ENCODE data around the gene AHCYL2. TPM values are rescaled to one million over a fixed set of nuclear protein-coding genes. Genes with fewer than 3 reads are reported as not detected.

Gene AHCYL2
- total and polyA plus RNA-seq, 2 of the 8 experiments (the other 6 are each of a cell fraction or from before 2014, with no cell fraction given): 20.7 to 25.4 TPM

DNA sequence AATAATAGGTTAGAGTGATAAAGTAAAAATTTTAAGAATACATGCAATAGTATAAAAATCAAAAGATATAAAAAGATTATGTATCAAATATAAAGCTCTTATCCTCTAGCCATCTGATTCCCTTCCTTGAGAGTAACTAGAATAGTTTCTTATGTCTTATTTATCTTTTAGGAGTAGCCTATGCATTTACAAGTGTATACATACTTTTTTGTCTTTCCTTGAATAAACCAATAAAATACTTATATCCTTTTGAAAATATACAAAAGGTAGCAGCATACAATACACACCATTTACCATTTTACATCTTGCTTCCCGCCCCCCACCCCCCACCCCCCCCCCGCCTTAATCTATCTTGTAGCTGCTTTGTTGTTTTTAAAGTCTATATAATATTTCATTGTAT lies 31.4 kb downstream of the AHCYL2 start (continued):
- TF ChIP-seq, protein P1, sequence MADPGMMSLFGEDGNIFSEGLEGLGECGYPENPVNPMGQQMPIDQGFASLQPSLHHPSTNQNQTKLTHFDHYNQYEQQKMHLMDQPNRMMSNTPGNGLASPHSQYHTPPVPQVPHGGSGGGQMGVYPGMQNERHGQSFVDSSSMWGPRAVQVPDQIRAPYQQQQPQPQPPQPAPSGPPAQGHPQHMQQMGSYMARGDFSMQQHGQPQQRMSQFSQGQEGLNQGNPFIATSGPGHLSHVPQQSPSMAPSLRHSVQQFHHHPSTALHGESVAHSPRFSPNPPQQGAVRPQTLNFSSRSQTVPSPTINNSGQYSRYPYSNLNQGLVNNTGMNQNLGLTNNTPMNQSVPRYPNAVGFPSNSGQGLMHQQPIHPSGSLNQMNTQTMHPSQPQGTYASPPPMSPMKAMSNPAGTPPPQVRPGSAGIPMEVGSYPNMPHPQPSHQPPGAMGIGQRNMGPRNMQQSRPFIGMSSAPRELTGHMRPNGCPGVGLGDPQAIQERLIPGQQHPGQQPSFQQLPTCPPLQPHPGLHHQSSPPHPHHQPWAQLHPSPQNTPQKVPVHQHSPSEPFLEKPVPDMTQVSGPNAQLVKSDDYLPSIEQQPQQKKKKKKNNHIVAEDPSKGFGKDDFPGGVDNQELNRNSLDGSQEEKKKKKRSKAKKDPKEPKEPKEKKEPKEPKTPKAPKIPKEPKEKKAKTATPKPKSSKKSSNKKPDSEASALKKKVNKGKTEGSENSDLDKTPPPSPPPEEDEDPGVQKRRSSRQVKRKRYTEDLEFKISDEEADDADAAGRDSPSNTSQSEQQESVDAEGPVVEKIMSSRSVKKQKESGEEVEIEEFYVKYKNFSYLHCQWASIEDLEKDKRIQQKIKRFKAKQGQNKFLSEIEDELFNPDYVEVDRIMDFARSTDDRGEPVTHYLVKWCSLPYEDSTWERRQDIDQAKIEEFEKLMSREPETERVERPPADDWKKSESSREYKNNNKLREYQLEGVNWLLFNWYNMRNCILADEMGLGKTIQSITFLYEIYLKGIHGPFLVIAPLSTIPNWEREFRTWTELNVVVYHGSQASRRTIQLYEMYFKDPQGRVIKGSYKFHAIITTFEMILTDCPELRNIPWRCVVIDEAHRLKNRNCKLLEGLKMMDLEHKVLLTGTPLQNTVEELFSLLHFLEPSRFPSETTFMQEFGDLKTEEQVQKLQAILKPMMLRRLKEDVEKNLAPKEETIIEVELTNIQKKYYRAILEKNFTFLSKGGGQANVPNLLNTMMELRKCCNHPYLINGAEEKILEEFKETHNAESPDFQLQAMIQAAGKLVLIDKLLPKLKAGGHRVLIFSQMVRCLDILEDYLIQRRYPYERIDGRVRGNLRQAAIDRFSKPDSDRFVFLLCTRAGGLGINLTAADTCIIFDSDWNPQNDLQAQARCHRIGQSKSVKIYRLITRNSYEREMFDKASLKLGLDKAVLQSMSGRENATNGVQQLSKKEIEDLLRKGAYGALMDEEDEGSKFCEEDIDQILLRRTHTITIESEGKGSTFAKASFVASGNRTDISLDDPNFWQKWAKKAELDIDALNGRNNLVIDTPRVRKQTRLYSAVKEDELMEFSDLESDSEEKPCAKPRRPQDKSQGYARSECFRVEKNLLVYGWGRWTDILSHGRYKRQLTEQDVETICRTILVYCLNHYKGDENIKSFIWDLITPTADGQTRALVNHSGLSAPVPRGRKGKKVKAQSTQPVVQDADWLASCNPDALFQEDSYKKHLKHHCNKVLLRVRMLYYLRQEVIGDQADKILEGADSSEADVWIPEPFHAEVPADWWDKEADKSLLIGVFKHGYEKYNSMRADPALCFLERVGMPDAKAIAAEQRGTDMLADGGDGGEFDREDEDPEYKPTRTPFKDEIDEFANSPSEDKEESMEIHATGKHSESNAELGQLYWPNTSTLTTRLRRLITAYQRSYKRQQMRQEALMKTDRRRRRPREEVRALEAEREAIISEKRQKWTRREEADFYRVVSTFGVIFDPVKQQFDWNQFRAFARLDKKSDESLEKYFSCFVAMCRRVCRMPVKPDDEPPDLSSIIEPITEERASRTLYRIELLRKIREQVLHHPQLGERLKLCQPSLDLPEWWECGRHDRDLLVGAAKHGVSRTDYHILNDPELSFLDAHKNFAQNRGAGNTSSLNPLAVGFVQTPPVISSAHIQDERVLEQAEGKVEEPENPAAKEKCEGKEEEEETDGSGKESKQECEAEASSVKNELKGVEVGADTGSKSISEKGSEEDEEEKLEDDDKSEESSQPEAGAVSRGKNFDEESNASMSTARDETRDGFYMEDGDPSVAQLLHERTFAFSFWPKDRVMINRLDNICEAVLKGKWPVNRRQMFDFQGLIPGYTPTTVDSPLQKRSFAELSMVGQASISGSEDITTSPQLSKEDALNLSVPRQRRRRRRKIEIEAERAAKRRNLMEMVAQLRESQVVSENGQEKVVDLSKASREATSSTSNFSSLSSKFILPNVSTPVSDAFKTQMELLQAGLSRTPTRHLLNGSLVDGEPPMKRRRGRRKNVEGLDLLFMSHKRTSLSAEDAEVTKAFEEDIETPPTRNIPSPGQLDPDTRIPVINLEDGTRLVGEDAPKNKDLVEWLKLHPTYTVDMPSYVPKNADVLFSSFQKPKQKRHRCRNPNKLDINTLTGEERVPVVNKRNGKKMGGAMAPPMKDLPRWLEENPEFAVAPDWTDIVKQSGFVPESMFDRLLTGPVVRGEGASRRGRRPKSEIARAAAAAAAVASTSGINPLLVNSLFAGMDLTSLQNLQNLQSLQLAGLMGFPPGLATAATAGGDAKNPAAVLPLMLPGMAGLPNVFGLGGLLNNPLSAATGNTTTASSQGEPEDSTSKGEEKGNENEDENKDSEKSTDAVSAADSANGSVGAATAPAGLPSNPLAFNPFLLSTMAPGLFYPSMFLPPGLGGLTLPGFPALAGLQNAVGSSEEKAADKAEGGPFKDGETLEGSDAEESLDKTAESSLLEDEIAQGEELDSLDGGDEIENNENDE (IDR thresholded peaks at IDR 0.05; ENCODE audit: insufficient replicate concordance, low read length): no peak
- TF ChIP-seq EGR1 (IDR thresholded peaks at IDR 0.05; ENCODE audit: borderline replicate concordance, low read depth, low read length): no peak
- TF ChIP-seq JUN (IDR thresholded peaks at IDR 0.05; ENCODE audit: low read depth, low read length): no peak
